HCT116 (cell line): ENCODE data around the gene OTOG.

Experiments
- CTCF ChIP-seq, 3 experiments: fragments of 200-600 bp in 1 of 3; sonication (generic) in 1 of 3; IDR thresholded peaks in 2 of 3; conservative IDR thresholded peaks in 1 of 3; 2 replicates each; pipeline ENCODE4 v1.5.1; 2012 to 2017; ENCODE audit warnings: low read depth in 2 of 3, low read length in 2 of 3, antibody characterized with exemption in 1 of 3, borderline replicate concordance in 1 of 3, control low read depth in 1 of 3, mild to moderate bottlenecking in 1 of 3, mixed read lengths in 1 of 3, mixed run types in 1 of 3, moderate library complexity in 1 of 3; ENCODE audit not compliant: insufficient read depth in 1 of 3
- EZH2 ChIP-seq: fragments of 200-600 bp; sonication (generic); IDR thresholded peaks from 2 replicates; pipeline ENCODE4 v1.6.1; 2017; ENCODE audit warnings: antibody characterized with exemption, mixed run types
- EZH2phosphoT487 ChIP-seq: fragments of 200-600 bp; IDR thresholded peaks from 2 replicates; pipeline ENCODE4 v1.6.1; 2018; ENCODE audit warnings: antibody characterized with exemption, borderline replicate concordance
- MAX ChIP-seq: IDR thresholded peaks from 2 replicates; pipeline ENCODE4 v1.6.1; 2012
- POLR2AphosphoS5 ChIP-seq: IDR thresholded peaks from 2 replicates; pipeline ENCODE4 v1.6.1; 2011; ENCODE audit warnings: mild to moderate bottlenecking, low read depth, low read length, moderate library complexity
- REST ChIP-seq: IDR thresholded peaks from 2 replicates; pipeline ENCODE4 v1.6.1; 2012; ENCODE audit warnings: low read depth
- YY1 ChIP-seq: IDR thresholded peaks from 2 replicates; pipeline ENCODE4 v1.6.1; 2011; ENCODE audit warnings: low read length, low read depth, moderate library complexity, mild to moderate bottlenecking; ENCODE audit not compliant: insufficient replicate concordance; ENCODE audit errors: extremely low read depth

- TF ChIP-seq YY1 (no peak), REST (no peak), CTCF (IDR thresholded peaks at IDR 0.05 in 2 of 3, conservative IDR thresholded peaks at IDR 0.05 in 1 of 3; ENCODE audit: borderline replicate concordance in 1 of 3, insufficient read depth in 1 of 3, low read depth in 2 of 3, low read length in 2 of 3) (no peak), EZH2phosphoT487 (no peak), MAX (no peak), POLR2AphosphoS5 (no peak), EZH2 (no peak)
These were observed 62.4 kb downstream of the OTOG start for GRCh38 chr11:17609291-17610084.
